WTC11 (cell line): ENCODE results near the gene BRSK2. TPM values are rescaled to one million over a fixed set of nuclear protein-coding genes. Genes with fewer than 3 reads are reported as not detected.

Experiments used
- ATAC-seq: fragments of 200-7000 bp; cut with Tn5 transposase; 2 replicates; pipeline ENCODE4 v1.10.0; 2021; ENCODE audit warnings: mild to moderate bottlenecking, moderate library complexity
- CTCF ChIA-PET: fragments of 300-600 bp; sonication (Branson Sonifier 250); formaldehyde crosslinking; loops from one replicate; lab custom pipeline; 2021; ENCODE audit warnings: antibody characterized with exemption; lab: Charles Lee
- POLR2A ChIA-PET: fragments of 350-600 bp; sonication (Branson Sonifier 250); formaldehyde crosslinking; loops from one replicate; lab custom pipeline; 2021; ENCODE audit warnings: antibody characterized with exemption; lab: Charles Lee
- DNase-seq: peaks from one replicate; pipeline ENCODE4 v3.0.0; 2021; ENCODE audit warnings: low spot score
- H3K27ac Mint-ChIP-seq: 2 replicates; pipeline ENCODE4 v1.8.0; 2021; ENCODE audit warnings: mixed read lengths
- H3K27me3 Mint-ChIP-seq: 2 replicates; pipeline ENCODE4 v1.8.0; 2021; ENCODE audit warnings: low read depth, mild to moderate bottlenecking, moderate library complexity, mixed read lengths
- H3K36me3 Mint-ChIP-seq: 2 replicates; pipeline ENCODE4 v1.8.0; 2021; ENCODE audit warnings: mixed read lengths
- H3K4me1 Mint-ChIP-seq: 2 replicates; pipeline ENCODE4 v1.8.0; 2022; ENCODE audit warnings: mixed read lengths
- H3K4me3 Mint-ChIP-seq: 2 replicates; pipeline ENCODE4 v1.8.0; 2021; ENCODE audit warnings: mild to moderate bottlenecking, moderate library complexity, mixed read lengths
- H3K9me3 Mint-ChIP-seq: 2 replicates; pipeline ENCODE4 v1.8.0; 2021; ENCODE audit warnings: mixed read lengths
- CBFB ChIP-seq: sonication (generic); formaldehyde crosslinking; IDR thresholded peaks from 2 replicates; pipeline ENCODE4 v1.8.1; 2022; ENCODE audit warnings: mild to moderate bottlenecking, low read depth, missing genetic modification reagents
- CREB1 ChIP-seq: sonication (generic); formaldehyde crosslinking; IDR thresholded peaks from 2 replicates; pipeline ENCODE4 v1.8.0; 2023; ENCODE audit warnings: mild to moderate bottlenecking, missing genetic modification reagents
- ETV6 ChIP-seq: sonication (generic); formaldehyde crosslinking; IDR thresholded peaks from 2 replicates; pipeline ENCODE4 v1.8.1; 2022; ENCODE audit warnings: mild to moderate bottlenecking, missing genetic modification reagents
- FOXK1 ChIP-seq: sonication (generic); formaldehyde crosslinking; IDR thresholded peaks from 2 replicates; pipeline ENCODE4 v1.8.0; 2022; ENCODE audit warnings: mild to moderate bottlenecking, moderate library complexity, missing genetic modification reagents
- GRHL2 ChIP-seq: fragments of 250-450 bp; sonication (Bioruptor Pico); IDR thresholded peaks from 2 replicates; pipeline ENCODE4 v1.8.0; 2022; ENCODE audit warnings: mild to moderate bottlenecking, moderate library complexity; ENCODE audit not compliant: insufficient replicate concordance, severe bottlenecking
- NFATC4 ChIP-seq: fragments of 250-450 bp; sonication (Bioruptor Pico); IDR thresholded peaks from 2 replicates; pipeline ENCODE4 v1.9.0; 2021; ENCODE audit warnings: mild to moderate bottlenecking
- OVOL2 ChIP-seq: fragments of 250-450 bp; sonication (Bioruptor Pico); IDR thresholded peaks from 2 replicates; pipeline ENCODE4 v1.9.0; 2021; ENCODE audit warnings: mild to moderate bottlenecking, borderline replicate concordance
- RORB ChIP-seq: fragments of 250-450 bp; sonication (Bioruptor Pico); IDR thresholded peaks from 2 replicates; pipeline ENCODE4 v1.9.0; 2021; ENCODE audit warnings: mild to moderate bottlenecking
- SMAD4 ChIP-seq: sonication (generic); formaldehyde crosslinking; IDR thresholded peaks from 2 replicates; pipeline ENCODE4 v1.8.0; 2022; ENCODE audit warnings: mild to moderate bottlenecking, missing genetic modification reagents
- SOX15 ChIP-seq: fragments of 250-450 bp; sonication (Bioruptor Pico); IDR thresholded peaks from 2 replicates; pipeline ENCODE4 v1.9.0; 2021; ENCODE audit warnings: mild to moderate bottlenecking
- TEAD4 ChIP-seq: sonication (generic); formaldehyde crosslinking; IDR thresholded peaks from 2 replicates; pipeline ENCODE4 v1.8.0; 2022; ENCODE audit warnings: mild to moderate bottlenecking, missing genetic modification reagents
- TP53 ChIP-seq: sonication (generic); formaldehyde crosslinking; IDR thresholded peaks from 2 replicates; pipeline ENCODE4 v1.8.1; 2023; ENCODE audit warnings: mild to moderate bottlenecking, missing genetic modification reagents
- ZNF121 ChIP-seq: sonication (generic); formaldehyde crosslinking; IDR thresholded peaks from 2 replicates; pipeline ENCODE4 v1.8.0; 2023; ENCODE audit warnings: missing genetic modification reagents
- total RNA-seq: library from RNA; stranded (reverse); gene quantifications from 3 replicates; pipeline ENCODE4 v1.2.3, GENCODE V29; 2021
- TF ChIP-seq, protein P1 (sequence below): sonication (generic); formaldehyde crosslinking; IDR thresholded peaks from 2 replicates; pipeline ENCODE4 v1.8.1; 2023; ENCODE audit warnings: mild to moderate bottlenecking, missing genetic modification reagents, moderate library complexity
- TF ChIP-seq, protein P2 (sequence below): sonication (generic); formaldehyde crosslinking; IDR thresholded peaks from 2 replicates; pipeline ENCODE4 v1.8.0; 2023; ENCODE audit warnings: mild to moderate bottlenecking, missing genetic modification reagents
- TF ChIP-seq, protein P3 (sequence below): sonication (generic); formaldehyde crosslinking; IDR thresholded peaks from 2 replicates; pipeline ENCODE4 v1.8.1; 2023; ENCODE audit warnings: mild to moderate bottlenecking, missing genetic modification reagents, borderline replicate concordance
- TF ChIP-seq, protein P4 (sequence below): sonication (generic); formaldehyde crosslinking; IDR thresholded peaks from 2 replicates; pipeline ENCODE4 v1.8.0; 2023; ENCODE audit warnings: missing genetic modification reagents, mild to moderate bottlenecking, borderline replicate concordance

BRSK2 gene
- total RNA-seq, 1 experiment from 2014 or later, result 34.5 TPM

DNA sequence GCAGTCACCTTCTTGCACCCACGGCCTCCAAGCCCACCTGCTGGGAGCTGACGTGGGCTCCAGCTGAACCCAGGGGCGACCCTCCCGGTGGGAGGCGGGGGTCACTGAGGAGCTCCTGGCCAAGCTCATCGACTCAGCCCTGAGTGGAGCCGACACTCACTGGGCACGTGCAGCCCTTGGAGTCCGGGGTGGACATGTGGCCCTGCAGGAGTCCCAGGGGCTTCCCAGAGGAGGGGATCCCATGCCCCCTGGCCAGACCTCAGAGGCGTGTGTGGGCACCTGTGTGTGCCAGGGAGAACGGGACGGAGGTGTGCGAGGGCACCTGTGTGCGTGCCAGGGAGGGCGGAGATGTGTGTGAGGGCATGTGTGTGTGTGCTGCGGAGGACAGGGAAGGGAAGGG, 20.8 kb upstream of the BRSK2 start:
- TF ChIP-seq ZNF121, result no peak
- TF ChIP-seq TEAD4 (CRISPR knock-in tag), result no peak
- no peak for TF ChIP-seq OVOL2 (CRISPR knock-in tag)
- no peak for TF ChIP-seq GRHL2 (CRISPR knock-in tag)
- no peak for TF ChIP-seq SOX15 (CRISPR knock-in tag)
- TF ChIP-seq CREB1 (CRISPR knock-in tag), result no peak
- TF ChIP-seq, protein P1, sequence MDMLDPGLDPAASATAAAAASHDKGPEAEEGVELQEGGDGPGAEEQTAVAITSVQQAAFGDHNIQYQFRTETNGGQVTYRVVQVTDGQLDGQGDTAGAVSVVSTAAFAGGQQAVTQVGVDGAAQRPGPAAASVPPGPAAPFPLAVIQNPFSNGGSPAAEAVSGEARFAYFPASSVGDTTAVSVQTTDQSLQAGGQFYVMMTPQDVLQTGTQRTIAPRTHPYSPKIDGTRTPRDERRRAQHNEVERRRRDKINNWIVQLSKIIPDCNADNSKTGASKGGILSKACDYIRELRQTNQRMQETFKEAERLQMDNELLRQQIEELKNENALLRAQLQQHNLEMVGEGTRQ (CRISPR knock-in tag), result no peak
- TF ChIP-seq, protein P2, sequence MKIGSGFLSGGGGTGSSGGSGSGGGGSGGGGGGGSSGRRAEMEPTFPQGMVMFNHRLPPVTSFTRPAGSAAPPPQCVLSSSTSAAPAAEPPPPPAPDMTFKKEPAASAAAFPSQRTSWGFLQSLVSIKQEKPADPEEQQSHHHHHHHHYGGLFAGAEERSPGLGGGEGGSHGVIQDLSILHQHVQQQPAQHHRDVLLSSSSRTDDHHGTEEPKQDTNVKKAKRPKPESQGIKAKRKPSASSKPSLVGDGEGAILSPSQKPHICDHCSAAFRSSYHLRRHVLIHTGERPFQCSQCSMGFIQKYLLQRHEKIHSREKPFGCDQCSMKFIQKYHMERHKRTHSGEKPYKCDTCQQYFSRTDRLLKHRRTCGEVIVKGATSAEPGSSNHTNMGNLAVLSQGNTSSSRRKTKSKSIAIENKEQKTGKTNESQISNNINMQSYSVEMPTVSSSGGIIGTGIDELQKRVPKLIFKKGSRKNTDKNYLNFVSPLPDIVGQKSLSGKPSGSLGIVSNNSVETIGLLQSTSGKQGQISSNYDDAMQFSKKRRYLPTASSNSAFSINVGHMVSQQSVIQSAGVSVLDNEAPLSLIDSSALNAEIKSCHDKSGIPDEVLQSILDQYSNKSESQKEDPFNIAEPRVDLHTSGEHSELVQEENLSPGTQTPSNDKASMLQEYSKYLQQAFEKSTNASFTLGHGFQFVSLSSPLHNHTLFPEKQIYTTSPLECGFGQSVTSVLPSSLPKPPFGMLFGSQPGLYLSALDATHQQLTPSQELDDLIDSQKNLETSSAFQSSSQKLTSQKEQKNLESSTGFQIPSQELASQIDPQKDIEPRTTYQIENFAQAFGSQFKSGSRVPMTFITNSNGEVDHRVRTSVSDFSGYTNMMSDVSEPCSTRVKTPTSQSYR (CRISPR knock-in tag), result no peak
- TF ChIP-seq, protein P3, sequence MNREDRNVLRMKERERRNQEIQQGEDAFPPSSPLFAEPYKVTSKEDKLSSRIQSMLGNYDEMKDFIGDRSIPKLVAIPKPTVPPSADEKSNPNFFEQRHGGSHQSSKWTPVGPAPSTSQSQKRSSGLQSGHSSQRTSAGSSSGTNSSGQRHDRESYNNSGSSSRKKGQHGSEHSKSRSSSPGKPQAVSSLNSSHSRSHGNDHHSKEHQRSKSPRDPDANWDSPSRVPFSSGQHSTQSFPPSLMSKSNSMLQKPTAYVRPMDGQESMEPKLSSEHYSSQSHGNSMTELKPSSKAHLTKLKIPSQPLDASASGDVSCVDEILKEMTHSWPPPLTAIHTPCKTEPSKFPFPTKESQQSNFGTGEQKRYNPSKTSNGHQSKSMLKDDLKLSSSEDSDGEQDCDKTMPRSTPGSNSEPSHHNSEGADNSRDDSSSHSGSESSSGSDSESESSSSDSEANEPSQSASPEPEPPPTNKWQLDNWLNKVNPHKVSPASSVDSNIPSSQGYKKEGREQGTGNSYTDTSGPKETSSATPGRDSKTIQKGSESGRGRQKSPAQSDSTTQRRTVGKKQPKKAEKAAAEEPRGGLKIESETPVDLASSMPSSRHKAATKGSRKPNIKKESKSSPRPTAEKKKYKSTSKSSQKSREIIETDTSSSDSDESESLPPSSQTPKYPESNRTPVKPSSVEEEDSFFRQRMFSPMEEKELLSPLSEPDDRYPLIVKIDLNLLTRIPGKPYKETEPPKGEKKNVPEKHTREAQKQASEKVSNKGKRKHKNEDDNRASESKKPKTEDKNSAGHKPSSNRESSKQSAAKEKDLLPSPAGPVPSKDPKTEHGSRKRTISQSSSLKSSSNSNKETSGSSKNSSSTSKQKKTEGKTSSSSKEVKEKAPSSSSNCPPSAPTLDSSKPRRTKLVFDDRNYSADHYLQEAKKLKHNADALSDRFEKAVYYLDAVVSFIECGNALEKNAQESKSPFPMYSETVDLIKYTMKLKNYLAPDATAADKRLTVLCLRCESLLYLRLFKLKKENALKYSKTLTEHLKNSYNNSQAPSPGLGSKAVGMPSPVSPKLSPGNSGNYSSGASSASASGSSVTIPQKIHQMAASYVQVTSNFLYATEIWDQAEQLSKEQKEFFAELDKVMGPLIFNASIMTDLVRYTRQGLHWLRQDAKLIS (CRISPR knock-in tag), result no peak
- TF ChIP-seq CBFB (CRISPR knock-in tag), result no peak
- TF ChIP-seq ETV6 (CRISPR knock-in tag), result no peak
- no peak for TF ChIP-seq TP53
- TF ChIP-seq, protein P4, sequence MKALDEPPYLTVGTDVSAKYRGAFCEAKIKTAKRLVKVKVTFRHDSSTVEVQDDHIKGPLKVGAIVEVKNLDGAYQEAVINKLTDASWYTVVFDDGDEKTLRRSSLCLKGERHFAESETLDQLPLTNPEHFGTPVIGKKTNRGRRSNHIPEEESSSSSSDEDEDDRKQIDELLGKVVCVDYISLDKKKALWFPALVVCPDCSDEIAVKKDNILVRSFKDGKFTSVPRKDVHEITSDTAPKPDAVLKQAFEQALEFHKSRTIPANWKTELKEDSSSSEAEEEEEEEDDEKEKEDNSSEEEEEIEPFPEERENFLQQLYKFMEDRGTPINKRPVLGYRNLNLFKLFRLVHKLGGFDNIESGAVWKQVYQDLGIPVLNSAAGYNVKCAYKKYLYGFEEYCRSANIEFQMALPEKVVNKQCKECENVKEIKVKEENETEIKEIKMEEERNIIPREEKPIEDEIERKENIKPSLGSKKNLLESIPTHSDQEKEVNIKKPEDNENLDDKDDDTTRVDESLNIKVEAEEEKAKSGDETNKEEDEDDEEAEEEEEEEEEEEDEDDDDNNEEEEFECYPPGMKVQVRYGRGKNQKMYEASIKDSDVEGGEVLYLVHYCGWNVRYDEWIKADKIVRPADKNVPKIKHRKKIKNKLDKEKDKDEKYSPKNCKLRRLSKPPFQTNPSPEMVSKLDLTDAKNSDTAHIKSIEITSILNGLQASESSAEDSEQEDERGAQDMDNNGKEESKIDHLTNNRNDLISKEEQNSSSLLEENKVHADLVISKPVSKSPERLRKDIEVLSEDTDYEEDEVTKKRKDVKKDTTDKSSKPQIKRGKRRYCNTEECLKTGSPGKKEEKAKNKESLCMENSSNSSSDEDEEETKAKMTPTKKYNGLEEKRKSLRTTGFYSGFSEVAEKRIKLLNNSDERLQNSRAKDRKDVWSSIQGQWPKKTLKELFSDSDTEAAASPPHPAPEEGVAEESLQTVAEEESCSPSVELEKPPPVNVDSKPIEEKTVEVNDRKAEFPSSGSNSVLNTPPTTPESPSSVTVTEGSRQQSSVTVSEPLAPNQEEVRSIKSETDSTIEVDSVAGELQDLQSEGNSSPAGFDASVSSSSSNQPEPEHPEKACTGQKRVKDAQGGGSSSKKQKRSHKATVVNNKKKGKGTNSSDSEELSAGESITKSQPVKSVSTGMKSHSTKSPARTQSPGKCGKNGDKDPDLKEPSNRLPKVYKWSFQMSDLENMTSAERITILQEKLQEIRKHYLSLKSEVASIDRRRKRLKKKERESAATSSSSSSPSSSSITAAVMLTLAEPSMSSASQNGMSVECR (CRISPR knock-in tag), result no peak
- TF ChIP-seq RORB (CRISPR knock-in tag), result no peak
- TF ChIP-seq FOXK1 (CRISPR knock-in tag), result no peak
- no peak for TF ChIP-seq NFATC4 (CRISPR knock-in tag)
- no peak for TF ChIP-seq SMAD4 (CRISPR knock-in tag)
- DNase-seq (no peak), ATAC-seq (no peak)
- Mint-ChIP-seq H3K4me1 (no peaks in the 10 kb centered on the region), H3K9me3 (peaks cover 43% of the 10 kb centered on the region), H3K4me3 (no peak overlapping the region), H3K36me3 (peaks cover 34% of the 10 kb centered on the region), H3K27me3 (peaks cover 25% of the 10 kb centered on the region), H3K27ac (no peak overlapping the region)
- POLR2A ChIA-PET, result no interaction called here
- CTCF ChIA-PET, result no interaction called here
